ENCODE data around the gene SVOP.
"Not testable (repeated sequence)": the region's sequence is repeated elsewhere in the genome, so short reads cannot be mapped to it uniquely, and the experiment has no call there.

SVOP gene

GRCh38 chr12:109020796-109021380 is at the start of gene SVOP:
Gene SVOP, minus strand, starts transcription at chr12:109021068. Its CDS starts 200 bp downstream, at chr12:109020868.
- no peak for FAIRE-seq

DNA sequence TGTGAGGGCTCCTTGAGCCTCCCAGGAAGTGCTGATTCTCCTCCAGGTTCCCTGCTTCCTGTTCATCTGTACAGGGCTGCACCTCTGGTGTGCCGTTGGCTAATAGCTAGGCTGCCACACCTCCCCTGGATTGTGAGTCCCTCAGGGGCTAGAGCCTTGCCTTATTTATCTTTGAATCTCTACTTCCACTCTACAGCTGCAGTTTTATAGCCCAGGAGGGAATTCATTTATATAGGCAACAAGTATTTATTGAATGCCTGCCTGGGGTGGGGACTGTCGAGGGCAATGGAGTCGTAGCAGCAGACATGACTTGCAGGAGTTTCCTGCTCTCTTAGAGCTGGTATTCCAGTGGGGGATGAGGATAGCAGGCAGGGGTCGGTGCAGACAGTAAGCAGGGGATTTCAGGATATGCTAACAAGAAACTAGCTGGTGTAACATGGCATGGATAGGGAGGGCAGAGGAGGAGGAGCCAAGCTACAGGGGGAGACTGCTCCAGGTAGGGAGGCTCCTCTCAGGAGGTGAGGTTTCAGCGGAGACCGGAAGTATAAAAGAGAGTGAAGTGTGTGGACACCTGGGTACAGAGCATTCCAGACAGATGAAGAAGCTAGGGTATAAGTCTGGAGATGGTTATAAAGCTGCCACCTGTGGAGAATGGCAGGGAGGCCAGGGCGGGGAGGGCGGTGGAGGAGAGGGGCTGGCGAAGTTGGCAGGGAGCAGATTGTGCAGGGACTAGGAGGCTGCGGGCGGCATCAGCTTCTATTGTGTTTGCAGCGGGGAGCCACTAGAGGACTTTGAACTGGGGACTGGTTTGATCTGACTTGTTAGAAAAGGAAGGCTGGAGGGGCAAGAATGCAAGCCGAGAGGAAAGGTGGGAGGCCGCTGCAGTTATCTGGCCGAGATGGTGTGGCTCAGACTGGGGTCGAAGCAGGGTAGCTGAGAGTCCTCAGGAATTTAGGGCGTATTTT is 48.7 kb upstream of the SVOP start:
- FAIRE-seq, result no peak

DNA sequence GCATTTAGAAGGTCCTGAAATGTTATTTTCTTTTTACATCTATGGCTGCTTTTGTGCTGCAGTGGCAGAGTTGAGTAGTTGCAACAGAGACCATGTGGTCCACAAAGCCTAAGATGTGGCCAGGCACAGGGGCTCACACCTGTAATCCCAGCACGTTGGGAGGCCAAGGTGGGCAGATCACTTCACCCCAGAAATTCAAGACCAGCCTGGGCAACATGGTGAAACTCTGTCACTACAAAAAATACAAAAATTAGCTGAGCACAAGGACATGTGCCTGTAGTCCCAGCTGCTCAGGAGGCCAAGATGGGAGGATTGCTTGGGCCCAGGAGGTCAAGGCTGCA is 45.0 kb upstream of the SVOP start:
- FAIRE-seq, result no peak

DNA sequence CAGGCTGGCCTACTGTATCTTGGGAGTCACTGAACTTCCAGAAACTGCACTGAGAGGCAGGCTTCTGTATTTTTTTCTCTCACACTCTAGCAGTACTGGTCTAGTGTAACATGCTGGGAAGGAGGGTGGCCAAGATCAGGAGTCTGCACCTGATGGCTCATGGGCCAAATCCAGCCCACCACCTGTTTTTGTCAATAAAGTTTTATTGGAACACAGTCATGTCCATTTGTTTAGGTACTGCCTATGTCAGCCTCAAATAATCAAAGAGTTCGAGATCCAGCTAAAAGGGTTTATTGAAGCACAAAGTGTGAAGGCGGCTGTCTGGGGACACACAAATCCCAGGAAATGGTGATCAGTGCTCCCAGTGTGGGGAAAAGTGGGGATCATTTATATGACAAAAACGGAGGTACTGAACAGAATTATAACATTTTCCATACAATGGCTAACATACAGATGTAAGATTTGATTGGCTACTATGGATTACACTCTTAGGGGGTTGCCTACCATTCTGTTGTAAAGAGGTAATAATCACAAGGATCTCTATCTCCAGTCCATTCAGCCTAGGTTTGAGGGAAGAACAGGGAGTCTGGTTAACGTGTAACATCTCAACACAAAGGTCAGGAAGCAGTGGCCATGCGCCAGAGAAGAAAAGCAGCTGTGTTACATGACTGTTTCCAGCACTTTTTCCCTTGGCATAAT is 44.4 kb upstream of the SVOP start:
- FAIRE-seq, result no peak

- FAIRE-seq, result no peak
These were observed 43.3 kb upstream of the SVOP start for GRCh38 chr12:109064143-109064542.

- FAIRE-seq, result no peak
These were observed 37.9 kb upstream of the SVOP start for GRCh38 chr12:109058773-109059172.

DNA sequence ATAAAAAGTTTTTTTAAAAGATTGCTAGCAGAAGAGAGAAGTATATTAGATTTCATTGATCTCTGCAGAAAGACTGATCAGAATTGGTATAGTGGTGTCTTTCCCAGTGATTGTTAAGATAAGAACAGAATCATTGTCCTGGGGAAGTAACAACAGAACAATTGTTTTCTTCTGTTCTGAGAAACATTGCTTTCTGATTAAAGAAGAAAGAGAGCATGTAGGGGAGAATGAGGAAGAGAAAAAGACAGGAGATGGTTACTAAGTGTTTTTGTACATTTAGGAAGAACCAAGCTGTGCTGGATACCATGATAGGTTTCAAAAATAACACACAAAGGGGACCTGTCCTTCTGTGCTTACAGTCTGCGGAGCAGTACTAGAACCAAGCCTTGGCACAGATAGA is 36.5 kb upstream of the SVOP start:
- no peak for FAIRE-seq

DNA sequence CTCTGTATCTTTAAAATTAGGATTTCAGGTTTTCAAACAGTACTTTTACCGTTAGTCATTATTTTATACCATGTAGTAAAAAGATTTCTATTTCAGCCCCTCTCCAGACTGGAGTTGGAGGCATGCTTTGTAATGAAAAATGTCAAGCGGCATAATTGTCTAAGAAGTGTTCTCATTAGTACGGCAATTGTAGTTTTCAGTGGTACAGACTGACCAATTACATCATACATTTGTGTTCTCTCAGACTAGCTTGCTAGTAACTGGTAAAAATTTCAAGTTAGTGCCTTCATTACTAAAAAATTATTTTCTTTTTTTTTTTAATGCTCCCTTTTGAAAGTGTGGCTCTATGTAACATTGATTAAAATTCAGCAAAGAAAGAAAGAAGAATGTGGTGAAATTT is 36.0 kb upstream of the SVOP start:
- FAIRE-seq, result no peak

- no peak for FAIRE-seq
These were observed 33.7 kb upstream of the SVOP start for GRCh38 chr12:109054520-109054919.

GRCh38 chr12:109054124-109054513 is 33.3 kb upstream of the SVOP start:
- FAIRE-seq, result not testable (repeated sequence)

DNA sequence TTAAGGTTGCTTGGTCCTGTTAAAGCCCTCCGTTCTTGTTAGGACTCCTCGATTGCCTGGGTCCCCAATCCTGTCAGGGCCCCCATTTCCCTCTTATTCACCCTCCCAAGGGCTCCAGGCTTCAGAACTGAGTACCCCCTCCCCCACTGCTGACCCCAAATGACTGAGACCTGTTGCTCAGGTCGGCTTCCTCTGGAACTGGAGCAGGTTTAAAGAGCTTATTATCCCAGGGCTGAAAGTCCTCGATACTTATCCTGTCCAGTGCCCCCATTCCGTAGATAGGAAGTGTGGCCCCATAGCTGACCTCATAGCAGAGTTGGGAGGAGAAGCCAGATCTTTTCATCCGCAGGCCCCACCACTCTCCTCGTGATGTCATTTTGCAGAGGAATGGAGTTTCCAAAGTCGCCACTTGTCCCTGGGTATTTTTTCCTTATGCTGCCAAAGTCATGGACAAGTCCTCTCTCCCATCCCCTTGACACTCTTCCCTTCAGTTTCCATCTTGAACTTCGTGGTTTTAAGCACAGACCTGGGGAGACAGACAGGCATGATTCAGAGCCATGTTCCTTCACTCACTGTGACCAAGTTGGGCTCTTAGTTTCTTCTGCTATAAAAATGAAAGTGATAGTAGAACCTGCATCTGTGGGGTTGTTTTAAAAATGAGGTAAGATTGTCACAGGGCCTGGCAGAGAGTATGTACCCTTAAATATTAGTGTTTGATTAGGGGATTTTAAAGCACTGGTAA is 32.7 kb upstream of the SVOP start:
- FAIRE-seq, result no peak

DNA sequence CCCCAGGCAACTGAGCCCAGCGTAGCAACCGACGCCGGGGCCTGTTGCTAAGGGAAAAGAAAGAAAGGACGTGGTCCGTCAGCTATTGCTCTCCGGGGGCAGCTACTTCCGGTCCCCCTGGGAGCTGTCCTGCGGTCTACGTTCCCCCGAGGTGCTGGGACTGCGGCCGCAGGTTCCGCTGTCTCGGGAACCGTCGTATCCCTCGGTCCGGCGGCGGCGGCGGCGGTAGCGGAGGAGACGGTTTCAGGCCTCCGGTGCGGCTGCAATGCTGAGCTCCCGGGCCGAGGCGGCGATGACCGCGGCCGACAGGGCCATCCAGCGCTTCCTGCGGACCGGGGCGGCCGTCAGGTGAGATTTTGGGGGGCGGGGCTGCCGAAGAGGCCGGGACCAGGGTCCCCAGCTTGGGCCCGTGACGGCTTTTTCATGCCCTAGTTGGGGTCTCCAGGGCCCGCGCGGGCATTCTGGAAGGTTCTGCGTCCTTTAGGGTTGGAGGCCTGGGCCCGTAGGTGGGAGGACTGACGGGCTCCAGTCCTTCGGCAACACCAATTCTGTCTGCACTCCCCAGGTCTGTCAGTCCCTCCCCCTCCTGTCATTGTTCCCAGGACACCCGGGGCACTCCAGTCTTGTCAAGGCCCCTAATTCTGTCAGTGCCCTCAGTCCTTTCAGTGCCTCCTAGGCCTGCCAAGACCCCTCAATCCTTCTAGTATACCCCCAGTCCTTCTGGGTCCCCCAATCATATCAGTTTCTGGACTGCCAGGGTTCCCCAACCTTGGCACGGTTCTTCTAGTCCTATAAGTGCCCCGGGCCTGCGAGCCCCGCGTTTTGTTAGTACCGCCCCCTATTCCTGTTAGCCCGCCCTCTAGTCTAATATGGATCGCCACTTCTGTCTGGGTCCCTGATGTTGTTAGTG is 31.8 kb upstream of the SVOP start, which contains the start of gene USP30:
Gene USP30, plus strand, starts transcription at position 163 of the 910 bp plus-strand sequence. Its CDS starts 103 bp downstream, at position 266.
- FAIRE-seq, result no peak

DNA sequence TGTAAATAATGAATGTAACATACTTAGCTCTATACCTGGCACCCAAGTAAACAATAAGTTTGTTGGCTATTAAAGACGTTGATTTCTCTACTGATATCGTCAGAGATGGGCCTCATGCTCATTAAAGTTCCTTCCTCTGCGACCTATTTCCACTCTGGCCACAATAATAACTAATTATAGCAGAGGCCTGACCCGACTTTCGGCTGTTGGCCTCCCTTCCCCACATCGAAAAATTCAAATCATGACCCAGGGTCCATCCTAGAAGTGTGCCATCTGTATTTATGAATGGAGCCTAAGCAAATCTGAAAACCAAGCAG is 31.2 kb upstream of the SVOP start:
- no peak for FAIRE-seq

DNA sequence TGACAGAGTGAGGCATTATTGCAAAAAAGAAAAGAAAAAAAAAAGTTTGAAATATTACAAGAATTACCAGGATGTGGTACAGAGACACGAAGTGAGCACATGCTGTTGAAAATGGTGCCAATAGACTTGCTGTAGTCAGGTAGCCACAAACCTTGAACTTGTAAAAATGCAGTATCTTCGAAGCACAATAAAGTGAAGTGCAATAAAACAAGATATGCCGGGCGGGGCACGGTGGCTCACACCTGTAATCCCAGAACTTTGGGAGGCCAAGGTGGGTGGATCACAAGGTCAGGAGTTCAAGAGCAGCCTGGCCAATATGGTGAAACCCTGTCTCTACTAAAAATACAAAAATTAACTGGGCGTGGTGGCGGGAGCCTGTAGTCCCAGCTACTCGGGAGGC is 28.9 kb upstream of the SVOP start:
- FAIRE-seq, result not testable (repeated sequence)

DNA sequence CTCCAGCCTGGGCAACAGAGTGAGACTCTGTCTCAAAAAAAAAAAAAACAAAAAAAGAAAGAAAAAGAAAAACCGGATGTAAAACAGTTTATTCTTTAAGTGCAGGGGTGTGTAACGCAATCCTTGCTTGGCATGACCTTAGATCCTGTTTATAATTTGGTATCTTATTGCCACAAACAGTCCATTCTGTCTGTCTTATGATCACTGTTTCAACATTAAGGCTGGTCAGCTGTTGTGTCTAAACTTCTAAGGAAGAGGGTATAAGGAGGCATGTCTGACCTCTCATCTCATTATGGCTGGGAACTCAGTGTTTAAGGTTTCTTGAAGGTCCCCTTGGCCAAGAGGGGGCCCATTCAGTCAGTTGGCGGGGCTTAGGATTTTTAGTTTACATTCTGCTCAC is 27.8 kb upstream of the SVOP start:
- not testable (repeated sequence) for FAIRE-seq

DNA sequence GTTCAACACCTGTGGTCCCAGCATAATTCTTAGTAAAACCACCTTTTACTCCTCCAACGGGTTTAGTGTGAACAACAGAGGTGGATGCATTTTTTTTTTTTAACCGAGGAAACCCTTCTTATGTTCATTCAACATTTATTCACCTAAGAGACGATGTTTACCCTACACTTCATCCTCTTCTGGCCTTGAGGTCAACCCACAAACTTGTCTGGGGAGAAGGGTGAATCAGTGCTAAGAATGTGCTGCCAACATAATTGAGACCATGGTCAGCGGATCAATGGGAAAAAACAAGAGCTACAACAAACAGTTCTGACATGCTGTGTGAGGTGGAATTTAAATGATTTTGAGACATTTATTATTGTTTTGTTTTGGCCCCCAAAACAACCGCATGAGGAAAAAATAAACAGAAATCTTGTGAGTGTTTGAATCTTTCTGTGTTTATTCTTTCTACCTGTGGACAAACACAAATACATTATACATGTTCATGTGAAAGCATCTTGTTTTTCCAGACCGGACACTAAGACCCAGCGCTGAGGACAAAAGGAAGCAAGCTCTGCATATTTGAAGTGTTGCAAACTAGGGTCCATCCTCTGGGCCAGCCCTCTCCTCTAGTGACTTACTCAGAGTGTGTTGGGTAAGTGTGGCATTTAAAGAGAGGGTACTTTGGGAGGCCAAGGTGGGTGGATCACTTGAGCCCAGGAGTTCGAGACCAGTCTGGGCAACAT is 26.4 kb upstream of the SVOP start:
- FAIRE-seq, result no peak

- FAIRE-seq, result no peak
These were observed 23.4 kb upstream of the SVOP start for GRCh38 chr12:109044241-109044640.

DNA sequence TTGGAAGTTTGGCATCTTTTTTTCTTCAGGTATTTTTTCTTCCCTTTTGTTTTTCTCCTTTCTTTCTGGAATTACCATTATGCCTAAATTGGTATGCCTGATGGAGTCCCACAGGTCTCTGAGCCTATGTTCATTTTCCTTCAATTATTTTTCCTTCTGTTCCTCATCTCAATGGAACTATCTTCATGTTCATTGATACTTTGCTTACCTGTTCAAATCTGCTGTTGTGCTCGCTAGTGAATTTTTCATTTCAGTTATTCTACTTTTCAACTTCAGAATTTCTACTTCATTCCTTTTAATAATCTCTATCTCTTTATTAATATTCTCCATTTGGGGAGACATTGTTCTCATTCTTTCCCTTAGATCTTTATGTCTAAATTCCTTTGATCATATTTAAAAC is 16.1 kb upstream of the SVOP start:
- FAIRE-seq, result no peak

- FAIRE-seq, result no peak
These were observed 12.7 kb upstream of the SVOP start for GRCh38 chr12:109033239-109034196.

DNA sequence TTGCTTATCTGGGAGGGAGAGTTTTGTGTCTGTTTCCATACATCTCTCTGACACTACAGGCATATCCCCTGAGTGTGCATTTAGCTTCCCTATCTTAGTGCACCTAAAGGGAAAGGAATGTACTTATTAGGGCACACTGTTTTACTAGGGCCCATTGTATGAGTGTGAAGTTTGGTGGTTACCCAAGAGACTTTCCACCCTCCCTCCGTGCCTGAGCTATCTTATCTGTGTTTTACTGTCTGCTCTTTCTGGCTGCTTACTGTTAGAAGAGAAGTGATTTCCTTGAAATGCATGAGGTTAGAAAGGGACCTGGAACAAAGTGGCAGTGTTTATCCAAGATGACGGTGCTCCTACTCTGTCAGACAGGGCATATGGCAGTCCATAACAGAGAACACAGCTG is 8.5 kb upstream of the SVOP start:
- no peak for FAIRE-seq

All from TTC549 (cell line).